Measurements from ENCODE around the gene EFCAB13. TPM values are rescaled to one million over a fixed set of nuclear protein-coding genes. Genes with fewer than 3 reads are reported as not detected.

EFCAB13 gene, protein sequence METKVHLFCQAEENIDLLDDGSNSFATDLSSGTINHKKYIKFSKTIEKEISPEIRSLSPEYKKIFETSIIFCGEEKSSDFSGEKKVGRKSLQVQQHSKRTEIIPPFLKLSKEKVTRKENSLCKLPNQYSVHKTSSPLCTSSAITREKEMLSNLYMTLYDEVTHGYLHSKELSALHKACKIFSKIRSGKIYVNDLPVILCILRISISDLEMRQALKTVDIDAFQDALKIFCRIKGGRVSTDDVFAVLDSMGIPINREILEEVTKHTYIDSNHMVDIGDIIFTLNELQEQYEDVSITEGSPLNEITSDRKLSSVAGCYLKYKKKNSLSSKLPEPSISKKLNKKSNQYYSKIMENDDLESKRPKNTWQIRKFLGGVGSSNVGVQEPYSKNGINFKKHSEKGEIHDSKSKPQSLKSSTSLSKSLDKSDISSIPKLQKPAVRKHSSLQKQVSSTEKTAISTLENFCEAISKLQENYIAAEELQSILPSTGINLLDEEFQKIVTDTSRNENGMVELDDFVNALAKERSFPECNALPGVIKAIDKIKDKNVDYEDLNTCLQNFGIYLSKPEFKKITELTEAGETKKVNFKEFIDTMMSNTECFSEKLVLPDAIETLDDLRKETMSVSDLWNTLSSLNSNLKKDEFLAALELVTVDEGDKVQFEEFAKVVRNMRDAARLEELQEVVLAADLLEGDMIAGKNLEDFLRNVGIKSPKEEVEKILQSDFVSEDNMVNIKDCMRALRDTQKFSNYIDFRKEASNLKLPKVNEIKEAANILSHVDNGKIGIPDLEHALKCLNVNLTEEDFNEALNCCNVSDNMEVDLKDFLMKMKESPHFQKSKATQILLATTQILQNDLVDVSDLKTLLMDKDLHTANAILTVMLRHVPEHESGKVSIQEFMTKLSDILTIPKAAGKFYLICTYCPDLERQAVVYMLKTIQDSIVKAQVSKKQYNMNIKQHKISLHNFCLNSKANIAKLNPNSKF
- 5.6 TPM for total RNA-seq
- long read RNA-seq, partial matches to known transcripts = 0 of 4 reads
- long read RNA-seq, other reads (novel, unspliced or antisense) = 4 of 4 reads

DNA sequence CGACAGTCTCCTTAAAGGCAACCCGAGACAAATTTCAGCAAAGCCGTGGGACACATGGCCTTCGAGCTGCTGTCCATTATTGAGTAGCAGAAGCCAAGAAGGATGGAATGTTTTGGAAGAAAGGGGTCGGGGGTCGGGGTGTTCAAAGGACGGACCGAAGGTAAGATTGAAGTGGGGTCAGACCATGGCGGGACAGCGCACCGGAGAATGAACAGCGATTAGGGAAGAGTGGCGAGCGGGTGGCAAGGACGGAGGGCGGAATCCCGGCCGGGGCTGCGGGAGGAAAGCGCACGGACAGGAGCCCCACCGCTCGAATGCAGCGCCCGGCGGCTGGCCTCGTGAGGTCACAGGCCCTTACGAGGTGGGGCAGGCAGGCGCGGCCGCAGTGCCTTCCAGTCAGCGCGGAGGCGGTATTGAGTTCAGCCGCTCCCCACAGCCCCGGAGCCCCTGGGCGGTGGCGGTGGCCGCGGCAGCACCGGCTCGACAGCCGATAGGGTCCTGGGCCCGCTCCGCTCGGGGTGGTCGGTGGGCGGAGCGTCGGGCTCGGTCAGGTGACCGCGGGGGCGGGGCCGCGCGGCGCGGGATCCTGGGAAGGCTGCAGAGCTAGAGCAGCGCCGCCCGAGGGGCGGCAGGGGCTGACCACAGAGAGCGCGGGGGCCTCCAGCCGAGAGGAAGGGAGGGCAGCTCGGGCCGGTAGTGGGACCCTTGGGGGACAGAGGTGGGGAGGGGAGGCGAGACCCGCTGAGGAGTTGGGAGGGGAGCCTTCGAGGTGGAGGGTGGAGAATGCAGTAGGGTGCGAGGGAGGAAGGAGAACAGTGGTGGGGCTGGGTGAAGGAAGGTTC, at the start of gene EFCAB13:
Gene EFCAB13, plus strand, starts transcription at position 574 of the 842 bp plus-strand sequence. CDS start 4,399 bp downstream, outside the sequence.
- DNase-seq (ENCODE audit: low spot score) = peak; percentile 97

DNA sequence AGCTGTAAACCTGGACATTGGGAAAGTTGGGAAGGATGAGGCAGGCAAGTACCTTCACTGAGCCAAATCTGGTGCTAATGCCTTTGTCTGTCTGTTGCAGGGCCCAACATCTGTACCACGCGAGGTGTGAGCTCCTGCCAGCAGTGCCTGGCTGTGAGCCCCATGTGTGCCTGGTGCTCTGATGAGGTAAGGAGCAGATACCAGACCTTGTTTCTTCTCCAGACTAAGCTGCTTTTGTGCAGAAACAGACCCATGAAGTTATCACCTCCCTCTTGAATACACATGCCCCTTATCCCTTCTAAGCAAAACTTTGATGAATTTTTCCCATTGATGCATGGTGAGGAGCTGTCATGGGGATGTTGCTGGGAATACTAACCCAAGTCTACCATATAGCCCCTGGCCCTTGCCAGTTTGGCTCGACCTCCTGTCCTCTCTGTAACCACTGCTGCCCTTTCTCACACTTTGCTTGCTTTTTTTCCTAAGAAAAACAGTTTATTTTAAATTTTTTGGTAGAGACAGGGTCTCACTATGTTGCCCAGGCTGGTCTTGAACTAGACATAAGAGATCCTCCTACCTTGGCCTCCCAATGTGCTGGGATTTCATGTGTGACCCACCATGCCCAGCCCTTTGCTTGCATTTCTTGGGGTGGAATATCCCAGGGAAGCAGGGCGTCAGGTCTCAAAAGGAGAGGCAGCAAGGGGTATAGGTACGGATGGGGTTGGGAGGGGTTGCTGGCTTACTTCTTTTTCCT, 49.3 kb upstream of the EFCAB13 start:
- DNase-seq (ENCODE audit: low spot score) = no peak

DNA sequence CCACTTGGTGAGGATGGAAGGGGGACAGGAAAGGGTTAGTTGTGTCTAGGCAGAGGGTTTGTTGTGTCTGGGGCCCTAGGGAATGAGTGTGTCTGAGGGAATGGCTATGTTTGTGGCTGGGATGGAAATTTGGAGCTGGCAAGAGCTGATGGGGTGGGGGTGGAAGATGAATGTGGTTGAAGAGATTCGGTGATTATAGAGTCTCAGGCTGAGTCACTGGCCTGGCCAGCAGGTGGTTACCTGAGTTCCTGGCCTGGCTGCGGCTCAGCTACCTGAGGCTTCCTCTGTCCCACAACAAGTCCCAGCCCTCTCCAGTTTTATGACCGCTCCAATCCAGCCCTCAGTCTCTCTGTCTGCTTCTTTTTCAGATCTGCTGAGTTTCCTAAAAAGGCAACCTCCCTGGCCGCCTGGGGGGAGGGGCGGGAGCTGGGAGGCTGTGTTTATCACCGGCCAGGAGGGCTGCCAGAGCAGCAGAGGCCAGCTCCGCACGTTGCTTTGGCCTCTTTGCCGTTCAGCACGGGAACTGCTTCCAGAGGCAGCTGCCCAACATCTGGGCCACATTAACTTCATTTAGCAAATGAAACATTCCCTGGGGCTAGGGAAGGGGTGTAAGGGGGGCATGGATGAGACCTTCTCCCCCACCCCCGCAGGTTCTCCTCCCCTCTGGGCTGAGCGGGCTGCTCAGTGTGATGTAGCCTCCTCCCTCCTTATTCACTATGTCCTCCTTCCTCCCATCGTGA, 48.3 kb upstream of the EFCAB13 start:
- no peak for DNase-seq (ENCODE audit: low spot score)

DNA sequence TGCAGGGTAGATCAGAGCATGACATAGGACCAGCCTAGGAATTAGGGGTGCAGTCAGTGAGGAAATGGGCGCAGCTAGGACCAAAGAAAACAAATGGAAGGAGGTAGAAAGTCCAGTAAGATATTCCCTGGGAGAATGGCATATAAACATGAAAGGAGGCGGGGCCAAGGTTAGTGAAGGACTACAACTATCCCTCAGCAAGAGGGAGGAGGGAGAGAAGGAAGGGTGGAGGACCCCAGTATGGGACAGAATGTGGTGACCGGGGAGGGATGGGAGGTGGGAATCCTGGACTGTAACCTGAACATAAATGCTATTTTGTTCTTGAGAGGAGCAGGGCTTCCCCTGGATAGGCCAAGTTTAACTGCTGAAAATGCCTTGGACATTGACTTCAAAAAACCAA, 47.3 kb upstream of the EFCAB13 start:
- DNase-seq (ENCODE audit: low spot score) = no peak

DNA sequence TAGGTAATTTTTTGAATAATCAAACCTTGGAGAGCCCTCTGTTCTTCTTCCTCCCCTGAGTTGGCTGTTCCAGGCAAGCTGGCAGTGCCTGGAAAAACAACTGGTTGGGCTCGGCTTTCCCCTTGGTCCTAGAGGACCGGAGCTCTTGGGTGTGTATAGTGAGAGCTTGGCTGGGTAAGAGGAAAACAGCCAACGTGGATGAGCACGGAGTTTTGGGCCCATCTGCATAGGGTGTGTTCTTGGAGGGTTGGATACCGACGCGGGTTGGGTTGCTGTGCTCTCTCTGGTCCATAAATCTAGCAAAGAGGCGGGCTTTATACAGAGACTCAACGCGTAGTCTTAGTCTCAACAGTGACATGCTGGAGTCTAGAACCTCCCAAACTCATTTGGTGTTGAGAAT, 46.9 kb upstream of the EFCAB13 start:
- DNase-seq (ENCODE audit: low spot score) = no peak

DNA sequence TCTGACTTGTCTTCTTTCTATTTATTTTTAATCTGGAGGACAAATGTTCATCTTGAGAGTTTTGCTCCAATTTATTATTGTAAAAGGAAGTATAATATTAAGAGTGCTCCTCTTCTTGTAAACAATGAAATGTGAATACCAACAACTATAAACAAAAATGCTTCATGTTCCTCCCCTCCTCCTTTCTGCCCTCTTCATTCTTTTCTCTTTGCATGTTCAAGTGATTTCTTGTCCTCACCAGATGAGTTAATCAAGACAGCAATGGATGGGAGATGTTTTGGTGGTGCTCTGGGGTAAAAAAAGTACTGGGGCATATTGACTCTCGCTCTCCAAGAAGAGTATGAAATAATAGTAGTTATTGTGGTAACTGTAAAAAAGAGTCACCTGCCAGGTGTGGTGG, 45.8 kb upstream of the EFCAB13 start:
- DNase-seq (ENCODE audit: low spot score) = no peak

DNA sequence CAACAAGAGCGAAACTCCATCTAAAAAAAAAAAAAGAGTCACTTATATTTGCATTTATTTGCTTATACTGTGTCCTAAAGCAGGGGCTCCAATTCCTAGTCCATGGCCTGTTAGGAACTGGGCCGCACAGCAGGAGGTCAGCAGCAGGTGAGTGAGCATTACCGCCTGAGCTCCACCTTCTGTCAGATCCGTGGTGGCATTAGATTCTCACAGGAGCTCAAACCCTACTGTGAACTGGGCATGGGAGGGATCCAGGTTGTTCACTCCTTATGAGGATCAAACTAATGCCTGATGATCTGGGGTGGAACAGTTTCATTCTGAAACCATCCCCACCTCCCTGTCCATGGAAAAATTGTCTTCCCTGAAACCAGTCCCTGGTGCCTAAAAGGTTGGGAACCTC, 45.2 kb upstream of the EFCAB13 start:
- DNase-seq (ENCODE audit: low spot score) = no peak

DNA sequence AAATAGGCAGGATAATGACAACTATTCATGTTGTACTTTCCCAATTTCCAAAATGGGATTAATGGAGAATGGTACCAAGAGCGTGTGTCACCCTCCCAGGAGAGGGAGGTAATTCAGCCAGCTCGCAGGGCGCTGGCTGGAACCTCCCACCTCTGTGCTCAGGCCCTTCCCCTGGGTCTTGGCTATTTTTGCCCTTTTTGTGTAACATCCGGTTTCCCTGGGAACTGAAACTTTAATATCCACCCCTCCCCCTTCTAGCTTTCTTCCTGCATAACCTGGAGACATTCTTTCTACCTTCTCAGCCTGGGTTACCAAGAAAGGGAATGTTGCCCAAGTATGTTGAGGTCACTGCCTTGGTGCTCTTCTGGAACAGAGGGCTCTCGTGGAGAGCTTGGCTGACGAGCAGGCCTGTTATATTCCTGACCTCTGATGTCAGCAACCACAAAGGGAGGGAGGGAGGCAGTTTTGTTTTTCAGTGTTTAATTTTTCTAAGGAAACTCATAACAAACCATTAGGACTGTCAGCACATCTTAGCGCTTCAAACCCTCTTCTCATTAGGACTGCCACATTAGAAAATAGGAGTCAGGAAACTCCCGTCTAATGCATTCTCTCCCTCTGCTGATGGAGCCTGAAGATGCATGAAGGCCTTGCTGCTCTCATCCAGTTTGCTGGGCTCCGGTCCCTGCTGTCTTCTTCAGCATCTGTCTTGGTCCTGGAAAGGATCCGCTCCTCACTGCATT, 44.5 kb upstream of the EFCAB13 start:
- no peak for DNase-seq (ENCODE audit: low spot score)

GRCh38 chr17:47280072-47280811, 43.5 kb upstream of the EFCAB13 start:
- no peak for DNase-seq (ENCODE audit: low spot score)

DNA sequence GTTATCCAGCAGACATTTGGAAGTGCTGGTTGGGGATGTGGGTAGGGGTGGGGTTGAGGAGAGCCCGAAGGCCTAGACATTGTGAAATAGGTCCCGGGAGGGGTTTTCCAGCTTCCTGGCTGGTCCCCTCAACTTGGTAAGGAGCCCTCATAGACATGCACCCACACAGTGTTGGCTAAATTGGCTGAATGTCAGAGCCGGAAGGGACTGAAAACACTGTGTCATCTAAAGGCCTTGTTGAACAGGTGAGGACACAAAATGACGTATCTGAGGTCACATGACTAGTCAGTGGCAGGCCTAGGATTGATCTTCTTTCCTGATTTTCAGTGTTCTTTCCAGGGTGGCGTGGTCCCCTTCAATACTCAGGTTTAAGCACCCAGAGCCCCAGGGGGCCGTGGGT, 42.5 kb upstream of the EFCAB13 start:
- DNase-seq (ENCODE audit: low spot score) = no peak

DNA sequence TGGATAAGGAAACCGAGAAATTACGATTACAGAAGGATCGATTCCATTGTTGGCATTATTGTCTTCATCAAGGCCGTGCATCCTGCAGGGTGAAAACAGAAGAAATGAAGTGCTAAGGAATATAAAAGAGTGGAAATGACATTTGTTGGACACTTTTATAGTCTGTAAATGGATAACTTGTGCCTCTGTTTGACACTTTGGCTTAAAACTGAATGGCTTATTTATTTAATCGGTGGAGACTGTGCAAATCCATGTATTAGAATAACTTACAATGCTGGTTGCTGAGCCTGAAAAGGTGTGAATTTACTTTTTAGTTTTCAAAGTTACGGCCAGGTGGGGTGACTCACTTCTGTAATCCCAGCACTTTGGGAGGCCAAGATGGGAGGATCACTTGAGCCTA, 38.8 kb upstream of the EFCAB13 start:
- DNase-seq (ENCODE audit: low spot score) = no peak

GRCh38 chr17:47286198-47286914, 37.4 kb upstream of the EFCAB13 start:
- no peak for DNase-seq (ENCODE audit: low spot score)

DNA sequence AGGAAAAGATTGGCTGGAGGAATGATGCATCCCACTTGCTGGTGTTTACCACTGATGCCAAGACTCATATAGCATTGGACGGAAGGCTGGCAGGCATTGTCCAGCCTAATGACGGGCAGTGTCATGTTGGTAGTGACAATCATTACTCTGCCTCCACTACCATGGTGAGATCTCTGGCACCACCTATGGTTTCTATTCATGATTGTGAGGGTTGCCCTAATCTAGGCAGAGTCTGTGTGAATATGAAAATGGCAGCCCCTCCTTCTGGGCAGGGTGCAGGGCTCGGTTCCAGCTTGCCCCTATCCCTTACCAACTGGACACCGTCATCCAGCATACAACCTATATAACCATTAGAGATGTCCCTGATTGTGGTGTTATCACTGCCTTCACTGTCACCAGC, 36.7 kb upstream of the EFCAB13 start:
- DNase-seq (ENCODE audit: low spot score) = no peak

GRCh38 chr17:47287639-47288038, 36.1 kb upstream of the EFCAB13 start:
- DNase-seq (ENCODE audit: low spot score) = no peak

- no peak for DNase-seq (ENCODE audit: low spot score)
Observed at GRCh38 chr17:47288531-47289116, 35.1 kb upstream of the EFCAB13 start.

DNA sequence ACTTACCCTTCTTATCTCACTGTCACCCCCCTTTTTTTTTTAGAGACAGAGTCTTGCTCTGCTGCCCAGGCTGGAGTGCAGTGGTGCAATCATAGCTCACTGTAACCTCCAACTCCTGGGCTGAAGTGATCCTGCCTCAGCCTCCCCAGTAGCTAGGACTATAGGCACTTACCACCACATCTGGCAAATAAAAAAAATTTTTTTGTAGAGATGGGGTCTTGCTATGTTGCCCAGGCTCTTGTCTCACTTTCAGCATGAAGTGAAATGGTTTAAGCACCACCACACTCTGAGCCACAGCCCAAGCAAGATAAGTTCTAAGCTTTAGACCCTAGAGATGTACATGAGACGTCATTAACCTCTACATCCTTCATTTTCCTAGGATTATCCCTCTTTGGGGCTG, 34.5 kb upstream of the EFCAB13 start:
- DNase-seq (ENCODE audit: low spot score) = no peak

DNA sequence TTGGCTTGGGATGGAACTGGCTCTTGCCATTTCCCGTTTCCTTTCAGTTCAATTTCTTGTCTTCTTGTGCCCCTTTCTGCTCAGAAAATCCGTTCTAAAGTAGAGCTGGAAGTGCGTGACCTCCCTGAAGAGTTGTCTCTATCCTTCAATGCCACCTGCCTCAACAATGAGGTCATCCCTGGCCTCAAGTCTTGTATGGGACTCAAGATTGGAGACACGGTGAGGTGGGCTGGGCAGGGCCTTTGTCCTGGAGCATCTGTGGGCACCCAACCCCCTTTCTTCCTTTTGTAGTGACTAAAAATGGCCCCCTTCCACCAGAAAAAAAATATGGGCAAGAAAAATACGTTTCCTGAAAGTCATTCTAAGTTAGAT, 32.9 kb upstream of the EFCAB13 start:
- no peak for DNase-seq (ENCODE audit: low spot score)

Measured in mesenteric fat pad (tissue), 1 donor.